H9 (cell line): ENCODE data around the gene TNFSF8. TPM values are rescaled to one million over a fixed set of nuclear protein-coding genes. Genes with fewer than 3 reads are reported as not detected.
A peak's percentile ranks its signal among the peaks of the same experiment; 100 is the strongest.

Source experiments
- DNase-seq: peaks from one replicate; pipeline ENCODE4 v3.0.0-alpha.2; 2017
- H2AFZ ChIP-seq: one replicate; pipeline ENCODE4 v1.6.1; 2013; ENCODE audit warnings: mild to moderate bottlenecking, low read length, control low read depth, moderate library complexity
- H2AK5ac ChIP-seq: 2 replicates; pipeline ENCODE4 v1.6.1; 2013; ENCODE audit warnings: low read length, control low read depth, mixed read lengths; ENCODE audit not compliant: insufficient read length
- H2BK120ac ChIP-seq: one replicate; pipeline ENCODE4 v1.6.1; 2013; ENCODE audit warnings: low read depth, mild to moderate bottlenecking, low read length, control low read depth, inconsistent platforms; ENCODE audit not compliant: poor library complexity, severe bottlenecking
- H2BK12ac ChIP-seq: 2 replicates; pipeline ENCODE4 v1.6.1; 2013; ENCODE audit warnings: low read length, control low read depth, mixed read lengths, low read depth; ENCODE audit not compliant: insufficient read length
- H2BK15ac ChIP-seq: 2 replicates; pipeline ENCODE4 v1.6.1; 2013; ENCODE audit warnings: low read depth, low read length, control low read depth
- H2BK20ac ChIP-seq: one replicate; pipeline ENCODE4 v1.6.1; 2013; ENCODE audit warnings: low read depth, mild to moderate bottlenecking, low read length, control low read depth, inconsistent platforms; ENCODE audit not compliant: poor library complexity, severe bottlenecking
- H2BK5ac ChIP-seq: 2 replicates; pipeline ENCODE4 v1.6.1; 2013; ENCODE audit warnings: low read length, control low read depth, mixed read lengths; ENCODE audit not compliant: insufficient read length
- H3K14ac ChIP-seq: 2 replicates; pipeline ENCODE4 v1.6.1; 2013; ENCODE audit warnings: low read length, control low read depth; ENCODE audit not compliant: insufficient read depth
- H3K18ac ChIP-seq: 2 replicates; pipeline ENCODE4 v1.6.1; 2013; ENCODE audit warnings: low read depth, mild to moderate bottlenecking, mixed read lengths, low read length, control low read depth; ENCODE audit not compliant: insufficient read length
- H3K23ac ChIP-seq: 2 replicates; pipeline ENCODE4 v1.6.1; 2013; ENCODE audit warnings: low read length, control low read depth, mixed read lengths, low read depth; ENCODE audit not compliant: insufficient read length
- H3K23me2 ChIP-seq: 2 replicates; pipeline ENCODE4 v1.6.1; 2013; ENCODE audit warnings: low read depth, mild to moderate bottlenecking, mixed read lengths, low read length, control low read depth; ENCODE audit not compliant: insufficient read length, poor library complexity, severe bottlenecking
- H3K27ac ChIP-seq: 2 replicates; pipeline ENCODE4 v1.5.1; 2013; ENCODE audit warnings: low read length, control low read depth, mixed read lengths, low read depth; ENCODE audit not compliant: insufficient read length
- H3K27me3 ChIP-seq: 2 replicates; pipeline ENCODE4 v1.6.1; 2013; ENCODE audit warnings: low read length, control low read depth, inconsistent platforms; ENCODE audit not compliant: insufficient read depth
- H3K4ac ChIP-seq: 2 replicates; pipeline ENCODE4 v1.6.1; 2013; ENCODE audit warnings: low read depth, mild to moderate bottlenecking, control low read depth, inconsistent platforms, low read length, moderate library complexity
- H3K4me1 ChIP-seq: 2 replicates; pipeline ENCODE4 v1.6.1; 2013; ENCODE audit warnings: low read length, control low read depth, inconsistent platforms; ENCODE audit not compliant: insufficient read depth
- H3K4me2 ChIP-seq: 2 replicates; pipeline ENCODE4 v1.6.1; 2013; ENCODE audit warnings: low read length, control low read depth, mixed read lengths; ENCODE audit not compliant: insufficient read length, insufficient read depth
- H3K56ac ChIP-seq: 2 replicates; pipeline ENCODE4 v1.6.1; 2013; ENCODE audit warnings: low read depth, mild to moderate bottlenecking, mixed read lengths, low read length, control low read depth; ENCODE audit not compliant: insufficient read length
- H3K79me1 ChIP-seq: 2 replicates; pipeline ENCODE4 v1.6.1; 2013; ENCODE audit warnings: low read depth, mild to moderate bottlenecking, moderate library complexity, low read length, control low read depth, inconsistent platforms; ENCODE audit not compliant: insufficient read depth, poor library complexity, severe bottlenecking
- H3K79me2 ChIP-seq: 2 replicates; pipeline ENCODE4 v1.6.1; 2013; ENCODE audit warnings: low read length, control low read depth, inconsistent platforms; ENCODE audit not compliant: insufficient read depth
- H3K9ac ChIP-seq: 2 replicates; pipeline ENCODE4 v1.6.1; 2013; ENCODE audit warnings: low read length, control low read depth, mixed read lengths; ENCODE audit not compliant: insufficient read length; ENCODE audit errors: extremely low read depth
- H3K9me3 ChIP-seq: one replicate; pipeline ENCODE4 v1.6.1; 2013; ENCODE audit warnings: low read depth, low read length, inconsistent platforms; ENCODE audit not compliant: control insufficient read depth
- H3T11ph ChIP-seq: one replicate; pipeline ENCODE4 v1.6.1; 2013; ENCODE audit warnings: mild to moderate bottlenecking, low read length, control low read depth, inconsistent platforms
- H4K20me1 ChIP-seq: one replicate; pipeline ENCODE4 v1.6.1; 2013; ENCODE audit not compliant: control insufficient read depth, insufficient read length, insufficient read depth
- H4K5ac ChIP-seq: 2 replicates; pipeline ENCODE4 v1.6.1; 2013; ENCODE audit warnings: low read depth, mild to moderate bottlenecking, mixed read lengths, low read length, control low read depth; ENCODE audit not compliant: insufficient read length
- H4K8ac ChIP-seq: replicated peaks from 2 replicates; pipeline ENCODE4 v1.6.1; 2013; ENCODE audit warnings: low read length, control low read depth, mixed read lengths, low read depth; ENCODE audit not compliant: insufficient read length
- H4K91ac ChIP-seq: 2 replicates; pipeline ENCODE4 v1.6.1; 2013; ENCODE audit warnings: low read depth, mild to moderate bottlenecking, moderate library complexity, mixed read lengths, low read length, control low read depth; ENCODE audit not compliant: insufficient read length
- H3K27ac Mint-ChIP-seq, 3 experiments: 2 replicates in 2 of 3; 3 replicates in 1 of 3; pipeline ENCODE4 v1.8.0; 2020 to 2021; ENCODE audit warnings: mixed read lengths in 3 of 3, mild to moderate bottlenecking in 1 of 3, moderate library complexity in 1 of 3
- H3K27me3 Mint-ChIP-seq: 2 replicates; pipeline ENCODE4 v1.8.0; 2021; ENCODE audit warnings: low read depth, mild to moderate bottlenecking, moderate library complexity, mixed read lengths
- H3K36me3 Mint-ChIP-seq, 3 experiments: 2 replicates in 2 of 3; 3 replicates in 1 of 3; pipeline ENCODE4 v1.8.0; 2020 to 2021; ENCODE audit warnings: low read depth in 3 of 3, mixed read lengths in 3 of 3; ENCODE audit not compliant: insufficient read depth in 1 of 3
- H3K4me1 Mint-ChIP-seq, 2 experiments: 2 replicates each; pipeline ENCODE4 v1.8.0; 2020; ENCODE audit warnings: mixed read lengths in 2 of 2
- H3K4me3 Mint-ChIP-seq, 2 experiments: 2 replicates in 1 of 2; 3 replicates in 1 of 2; pipeline ENCODE4 v1.8.0; 2020 to 2021; ENCODE audit warnings: mild to moderate bottlenecking in 2 of 2, mixed read lengths in 2 of 2, moderate library complexity in 1 of 2
- H3K9me3 Mint-ChIP-seq, 2 experiments: 2 replicates in 1 of 2; 3 replicates in 1 of 2; pipeline ENCODE4 v1.8.0; 2020; ENCODE audit warnings: mild to moderate bottlenecking in 2 of 2, mixed read lengths in 2 of 2, moderate library complexity in 1 of 2
- CTCF ChIP-seq: fragments of 200-600 bp; sonication (generic); conservative IDR thresholded peaks from 3 replicates; pipeline ENCODE4 v1.8.0; 2021; ENCODE audit warnings: antibody characterized with exemption, mild to moderate bottlenecking
- WGBS: extraction: QIAGEN DNeasy Blood & Tissue Kit; methylation state at CpG from one replicate; pipeline ENCODE4 v1.1.7; 2013; ENCODE audit warnings: missing lambda C conversion rate, low lambda C conversion rate, mixed read lengths; ENCODE audit not compliant: insufficient read length; ENCODE audit errors: extremely low coverage; 5-methylcytosine and 5-hydroxymethylcytosine counted together
- total RNA-seq: library from RNA; stranded (reverse); gene quantifications from 2 replicates; pipeline ENCODE4 v1.2.1, GENCODE V29; 2021

TNFSF8 gene
- total RNA-seq, 1 experiment from 2014 or later, result not detected

- no peak overlapping the region for H3K4me3 Mint-ChIP-seq
- H3K23me2 ChIP-seq, result no peaks in the 10 kb centered on the region
- DNase-seq, result no peak
- H3K9ac ChIP-seq, result no peak overlapping the region
- H2BK120ac ChIP-seq, result no peak overlapping the region
- no peak overlapping the region for H3K23ac ChIP-seq
- H2BK15ac ChIP-seq, result no peak overlapping the region
- no peak overlapping the region for H3K4ac ChIP-seq
- H3K79me2 ChIP-seq, result no peaks in the 10 kb centered on the region
- peaks cover 52% of the 10 kb centered on the region for H3K27me3 Mint-ChIP-seq
- TF ChIP-seq CTCF, result no peak
- no peak overlapping the region for H3K18ac ChIP-seq
- H2BK20ac ChIP-seq, result no peak overlapping the region
- H3K27ac ChIP-seq, result no peak overlapping the region
- H4K5ac ChIP-seq, result no peak overlapping the region
- H2BK12ac ChIP-seq, result no peak overlapping the region
- peaks cover 15 to 26% of the 10 kb centered on the region in 2 experiments for H3K4me1 Mint-ChIP-seq
- no peak overlapping the region for H3K14ac ChIP-seq
- no peaks in the 10 kb centered on the region for H3K9me3 ChIP-seq
- H3T11ph ChIP-seq, result no peak overlapping the region
- no peaks in the 10 kb centered on the region for H3K4me1 ChIP-seq
- peak overlapping the region in 1 of 3 experiments; percentile 34; a peak in 2 of 7 replicates for H3K27ac Mint-ChIP-seq
- H2AK5ac ChIP-seq, result no peak overlapping the region
- H4K8ac ChIP-seq, result no peak overlapping the region
- H2BK5ac ChIP-seq, result no peak overlapping the region
- H3K56ac ChIP-seq, result no peak overlapping the region
- H3K79me1 ChIP-seq, result no peaks in the 10 kb centered on the region
- H4K20me1 ChIP-seq, result no peaks in the 10 kb centered on the region
- no peaks in the 10 kb centered on the region for H3K36me3 Mint-ChIP-seq
- H2AFZ ChIP-seq, result no peak overlapping the region
- H4K91ac ChIP-seq, result no peak overlapping the region
- H3K27me3 ChIP-seq, result peaks cover 3% of the 10 kb centered on the region; the same call in 1 of the 2 replicates
- no peak overlapping the region for H3K4me2 ChIP-seq
- WGBS, result no CpG with 5 or more reads among the region's 6 CpGs
- no peaks in the 10 kb centered on the region for H3K9me3 Mint-ChIP-seq
Measured at GRCh38 chr9:114908805-114909448, 21.5 kb downstream of the TNFSF8 start.
